H1 (cell line): ENCODE measurements around the gene SNED1. TPM values are rescaled to one million over a fixed set of nuclear protein-coding genes. Genes with fewer than 3 reads are reported as not detected.

Experiments
- CTCF ChIA-PET: fragments of 300-600 bp; sonication (Branson Sonifier 250); formaldehyde crosslinking; loops from one replicate; lab custom pipeline; 2021; ENCODE audit not compliant: partially characterized antibody; lab: Charles Lee
- POLR2A ChIA-PET: fragments of 300-600 bp; sonication (Branson Sonifier 250); formaldehyde crosslinking; loops from one replicate; lab custom pipeline; 2021; ENCODE audit warnings: inconsistent platforms; ENCODE audit not compliant: partially characterized antibody; lab: Charles Lee
- DNase-seq, 2 experiments: peaks; one replicate each; pipeline versions ENCODE4 v3.0.0 to v3.0.0-alpha.2; 2010 to 2022; ENCODE audit warnings: low spot score in 2 of 2, low read depth in 1 of 2, mixed read lengths in 1 of 2
- FAIRE-seq: peaks from 2 replicates; lab custom pipeline; 2011; peaks lifted over from hg19 to GRCh38; lab: Jason Lieb, UNC
- H2AFZ ChIP-seq: 2 replicates; pipeline ENCODE4 v1.8.1; 2012; ENCODE audit warnings: low read length, inconsistent platforms
- H2AK5ac ChIP-seq: 2 replicates; pipeline ENCODE4 v1.6.1; 2013; ENCODE audit warnings: low read depth, low read length
- H2BK120ac ChIP-seq: replicated peaks from 2 replicates; pipeline ENCODE3; 2013; ENCODE audit warnings: low read depth, low read length, inconsistent platforms
- H2BK12ac ChIP-seq: 2 replicates; pipeline ENCODE4 v1.6.1; 2013; ENCODE audit warnings: low read depth, low read length
- H2BK15ac ChIP-seq: 2 replicates; pipeline ENCODE4 v1.6.1; 2013; ENCODE audit warnings: low read length
- H2BK20ac ChIP-seq: 2 replicates; pipeline ENCODE4 v1.6.1; 2013; ENCODE audit warnings: low read length
- H2BK5ac ChIP-seq: 2 replicates; pipeline ENCODE4 v1.6.1; 2013; ENCODE audit warnings: low read depth, low read length
- H3K14ac ChIP-seq: 2 replicates; pipeline ENCODE4 v1.6.1; 2013; ENCODE audit warnings: inconsistent platforms; ENCODE audit not compliant: insufficient read length
- H3K18ac ChIP-seq: 2 replicates; pipeline ENCODE4 v1.6.1; 2013; ENCODE audit warnings: low read length; ENCODE audit errors: extremely low read depth
- H3K23ac ChIP-seq: 2 replicates; pipeline ENCODE4 v1.6.1; 2013; ENCODE audit warnings: inconsistent platforms; ENCODE audit not compliant: insufficient read length
- H3K23me2 ChIP-seq: 2 replicates; pipeline ENCODE4 v1.6.1; 2013; ENCODE audit warnings: low read depth, low read length
- H3K27ac ChIP-seq: 2 replicates; pipeline ENCODE4 v1.6.1; 2011; ENCODE audit warnings: low read depth, low read length, inconsistent platforms
- H3K27me3 ChIP-seq, 4 experiments: replicated peaks in 1 of 4; 1 replicate in 1 of 4; 2 replicates in 3 of 4; pipeline versions ENCODE4 v1.6.1 to v1.8.1; 2011 to 2013; ENCODE audit warnings: low read length in 3 of 4, mild to moderate bottlenecking in 3 of 4, inconsistent platforms in 2 of 4, mixed read lengths in 2 of 4, moderate library complexity in 1 of 4; ENCODE audit not compliant: control insufficient read depth in 3 of 4, insufficient read depth in 3 of 4; ENCODE audit errors: extremely low read depth in 1 of 4
- H3K36me3 ChIP-seq, 4 experiments: 2 replicates each; pipeline versions ENCODE4 v1.6.1 to v1.8.1; 2011 to 2013; ENCODE audit warnings: mild to moderate bottlenecking in 4 of 4, low read length in 3 of 4, moderate library complexity in 2 of 4, control low read depth in 1 of 4, inconsistent platforms in 1 of 4; ENCODE audit not compliant: insufficient read depth in 4 of 4, control insufficient read depth in 2 of 4
- H3K4ac ChIP-seq: replicated peaks from 2 replicates; pipeline ENCODE3; 2013; ENCODE audit warnings: low read length, low read depth, mixed read lengths, inconsistent platforms; ENCODE audit not compliant: insufficient read length
- H3K4me1 ChIP-seq, 4 experiments: replicated peaks in 1 of 4; 1 replicate in 1 of 4; 2 replicates in 3 of 4; pipeline versions ENCODE4 v1.6.1 to v1.8.1; 2011 to 2013; ENCODE audit warnings: low read length in 3 of 4, inconsistent platforms in 2 of 4, mixed read lengths in 1 of 4; ENCODE audit not compliant: insufficient read depth in 4 of 4, control insufficient read depth in 3 of 4
- H3K4me2 ChIP-seq, 2 experiments: 2 replicates each; pipeline versions ENCODE4 v1.6.1 to v1.8.1; 2011 to 2013; ENCODE audit warnings: low read depth in 2 of 2, low read length in 2 of 2, control low read depth in 1 of 2, inconsistent platforms in 1 of 2, mild to moderate bottlenecking in 1 of 2; ENCODE audit not compliant: insufficient read depth in 1 of 2
- H3K4me3 ChIP-seq, 4 experiments: fragments of 200-600, 300-600 bp in 1 of 4; sonication (generic), shearing (Covaris generic), sonication (Bioruptor Twin) in 1 of 4; 2 replicates each; pipeline versions ENCODE4 v1.5.1 to v1.8.1; 2011 to 2016; ENCODE audit warnings: low read length in 4 of 4, low read depth in 3 of 4, control low read depth in 2 of 4, inconsistent platforms in 2 of 4, mild to moderate bottlenecking in 2 of 4, mixed read lengths in 1 of 4, moderate library complexity in 1 of 4; ENCODE audit not compliant: insufficient read depth in 2 of 4; ENCODE audit errors: extremely low read depth in 1 of 4
- H3K56ac ChIP-seq: replicated peaks from 2 replicates; pipeline ENCODE3; 2013; ENCODE audit warnings: low read depth, mild to moderate bottlenecking, mixed read lengths, low read length, inconsistent platforms; ENCODE audit not compliant: insufficient read length
- H3K79me1 ChIP-seq: 2 replicates; pipeline ENCODE4 v1.6.1; 2013; ENCODE audit warnings: low read depth, low read length, control low read depth
- H3K79me2 ChIP-seq, 2 experiments: 2 replicates each; pipeline versions ENCODE4 v1.6.1 to v1.8.1; 2012 to 2013; ENCODE audit warnings: low read length in 2 of 2, mild to moderate bottlenecking in 2 of 2, inconsistent platforms in 1 of 2; ENCODE audit not compliant: insufficient read depth in 2 of 2, control insufficient read depth in 1 of 2
- H3K9ac ChIP-seq, 4 experiments: replicated peaks in 1 of 4; 1 replicate in 1 of 4; 2 replicates in 3 of 4; pipeline versions ENCODE4 v1.6.1 to v1.8.1; 2011 to 2013; ENCODE audit warnings: low read depth in 3 of 4, low read length in 3 of 4, control low read depth in 2 of 4, mild to moderate bottlenecking in 2 of 4, moderate library complexity in 2 of 4, inconsistent platforms in 1 of 4; ENCODE audit errors: extremely low read depth in 1 of 4
- H3K9me3 ChIP-seq, 2 experiments: 2 replicates each; pipeline versions ENCODE4 v1.6.1 to v1.8.1; 2012 to 2013; ENCODE audit warnings: mild to moderate bottlenecking in 2 of 2, moderate library complexity in 2 of 2, control low read depth in 1 of 2, inconsistent platforms in 1 of 2, low read depth in 1 of 2, low read length in 1 of 2, mixed read lengths in 1 of 2; ENCODE audit not compliant: insufficient read depth in 2 of 2
- H4K20me1 ChIP-seq, 2 experiments: replicated peaks in 1 of 2; 2 replicates each; pipeline versions ENCODE3 to v1.8.1; 2011 to 2013; ENCODE audit warnings: inconsistent platforms in 2 of 2, low read length in 2 of 2, mild to moderate bottlenecking in 1 of 2; ENCODE audit not compliant: insufficient read depth in 2 of 2, control insufficient read depth in 1 of 2
- H4K5ac ChIP-seq: 2 replicates; pipeline ENCODE4 v1.6.1; 2013; ENCODE audit warnings: low read length, low read depth, mixed read lengths, inconsistent platforms; ENCODE audit not compliant: insufficient read length
- H4K8ac ChIP-seq: 2 replicates; pipeline ENCODE4 v1.8.0; 2013; ENCODE audit warnings: mild to moderate bottlenecking, moderate library complexity, low read length, inconsistent platforms; ENCODE audit not compliant: insufficient read depth; ENCODE audit errors: extremely low read depth
- H4K91ac ChIP-seq: replicated peaks from 2 replicates; pipeline ENCODE3; 2013; ENCODE audit warnings: low read length, mixed read lengths, inconsistent platforms; ENCODE audit not compliant: insufficient read length
- ASH2L ChIP-seq: fragments of 200-600, 300-600 bp; sonication (generic); IDR thresholded peaks from one replicate; pipeline ENCODE4 v1.7.1; 2017; ENCODE audit warnings: low read length
- JUN ChIP-seq: IDR thresholded peaks from 2 replicates; pipeline ENCODE4 v1.6.1; 2011; ENCODE audit warnings: low read depth, mild to moderate bottlenecking, improper control_type of control experiment, low read length
- JUND ChIP-seq: IDR thresholded peaks from 2 replicates; pipeline ENCODE4 v1.6.1; 2011; ENCODE audit warnings: mild to moderate bottlenecking, improper control_type of control experiment, low read length
- WGBS, 2 experiments: shearing (Covaris generic) in 1 of 2; methylation state at CpG; one replicate each; pipeline versions ENCODE4 v1.1.6 to v1.1.7; 2013 to 2015; ENCODE audit warnings: low lambda C conversion rate in 2 of 2, mixed read lengths in 2 of 2, inconsistent platforms in 1 of 2, low coverage in 1 of 2, missing lambda C conversion rate in 1 of 2; ENCODE audit not compliant: insufficient replicate concordance in 2 of 2, insufficient coverage in 1 of 2, insufficient read length in 1 of 2; ENCODE audit errors: extremely low coverage in 1 of 2, missing lambda C conversion rate in 1 of 2; 5-methylcytosine and 5-hydroxymethylcytosine counted together
- polyA plus RNA-seq, 7 experiments: library from polyadenylated mRNA; depleted of rRNA in 3 of 7; stranded (reverse) in 5 of 7; unstranded in 2 of 7; fragments of >200 nt in 5 of 7; fragments of 200-250 nt in 2 of 7; gene quantifications; 1 replicate in 5 of 7; 2 replicates in 1 of 7; 4 replicates in 1 of 7; pipeline versions ENCODE4 v1.2.1 to v1.2.3, GENCODE V29; 2011 to 2013; ENCODE audit warnings: missing spikeins in 2 of 7, mixed read lengths in 2 of 7
- total RNA-seq: library from RNA; stranded (reverse); fragmentation: NEBNext Ultra II Directional; extraction: Animal tissue kit (Norgen Biotek cat#: 25700); gene quantifications from 2 replicates; pipeline ENCODE4 v1.2.1, GENCODE V29; 2021

Gene SNED1
- total and polyA plus RNA-seq, 2 of the 8 experiments (the other 6 are each of a cell fraction or from before 2014, with no cell fraction given): 1.9 TPM

- H3K56ac ChIP-seq: no peak overlapping the region
- no peak overlapping the region for H2BK12ac ChIP-seq
- no peak overlapping the region for H2BK5ac ChIP-seq
- H4K8ac ChIP-seq: no peak overlapping the region; the same call in 1 of the 2 replicates
- DNase-seq (no peak), FAIRE-seq (no peak)
- H4K5ac ChIP-seq: no peak overlapping the region
- no peak overlapping the region for H3K27ac ChIP-seq
- H3K36me3 ChIP-seq: no peaks in the 10 kb centered on the region
- no peak overlapping the region for H3K14ac ChIP-seq
- H3K4me1 ChIP-seq: peaks cover 0 to 16% (median 8%) of the 10 kb centered on the region in 4 experiments; a peak in 6 of 7 replicates
- no peak overlapping the region for H2BK15ac ChIP-seq
- H3K4ac ChIP-seq: no peak overlapping the region
- TF ChIP-seq JUND (no peak), ASH2L (no peak), JUN (no peak)
- no peaks in the 10 kb centered on the region for H3K79me2 ChIP-seq
- H2AK5ac ChIP-seq: no peak overlapping the region
- no peak overlapping the region for H3K18ac ChIP-seq
- peaks cover 9% of the 10 kb centered on the region; the same call in 1 of the 2 replicates for H3K23me2 ChIP-seq
- H3K4me3 ChIP-seq: no peak overlapping the region
- no peak overlapping the region for H2AFZ ChIP-seq
- H3K9me3 ChIP-seq: no peaks in the 10 kb centered on the region
- H2BK120ac ChIP-seq: no peak overlapping the region
- CTCF ChIA-PET: interaction anchor here (0.8 to 1.3 kb wide), 5 partner anchors 19 to 187 kb away, joined by 3 to 4 read pairs (median 3); no protein-coding TSS in a partner anchor
- no peak overlapping the region for H2BK20ac ChIP-seq
- H4K91ac ChIP-seq: no peak overlapping the region
- POLR2A ChIA-PET: no interaction called here
- no peaks in the 10 kb centered on the region for H4K20me1 ChIP-seq
- WGBS, 2 experiments: 90% methylated on average over 20 of the region's 20 CpGs; no CpG with 5 or more reads in 1 of the 2 experiments
- no peak overlapping the region for H3K4me2 ChIP-seq
- H3K27me3 ChIP-seq: peaks cover 0 to 33% (median 19%) of the 10 kb centered on the region in 4 experiments; a peak in 4 of 7 replicates
- no peak overlapping the region for H3K9ac ChIP-seq
- no peaks in the 10 kb centered on the region for H3K79me1 ChIP-seq
- H3K23ac ChIP-seq: no peak overlapping the region
These were observed 40.2 kb downstream of the SNED1 start for GRCh38 chr2:241038374-241039180.
